ENCODE measurements around the gene CHKB. TPM values are rescaled to one million over a fixed set of nuclear protein-coding genes. Genes with fewer than 3 reads are reported as not detected.

CHKB gene
- total RNA-seq, 1 donor from 2014 or later, result 36.1 TPM

DNA sequence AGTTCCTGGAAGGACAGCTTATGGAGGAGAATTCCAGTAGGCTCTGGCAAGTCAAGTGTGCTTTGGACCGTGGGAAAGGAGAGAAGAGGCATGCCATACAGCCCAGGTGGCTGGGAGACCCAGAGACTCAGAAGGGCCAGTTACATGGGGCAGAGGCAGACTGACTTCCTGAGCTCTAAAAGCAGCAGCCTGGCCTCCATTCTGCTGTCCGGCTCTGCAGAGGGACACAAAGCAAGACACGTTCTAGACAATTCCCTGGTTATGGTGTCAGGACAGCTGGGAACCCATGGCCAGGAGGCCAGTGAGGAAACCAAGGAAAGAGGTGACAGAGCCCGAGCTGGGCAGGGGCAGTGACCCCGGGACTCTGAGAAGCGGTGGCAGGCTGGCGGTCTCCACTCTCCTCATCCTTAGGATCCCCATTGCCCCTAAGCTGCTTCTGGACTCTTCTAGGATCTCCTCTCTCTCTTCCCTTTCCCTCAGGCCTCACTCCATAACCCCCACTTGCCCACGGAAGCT, 7.2 kb downstream of the CHKB start:
- no peak overlapping the region for H2AFZ ChIP-seq (ENCODE audit: low read depth, low read length)
- H3K27ac Mint-ChIP-seq (ENCODE audit: unreplicated experiment), result no peak overlapping the region
- H3K36me3 ChIP-seq (ENCODE audit: insufficient read depth, low read length), result no peaks in the 10 kb centered on the region
- H3K9me3 Mint-ChIP-seq (ENCODE audit: unreplicated experiment), result no peaks in the 10 kb centered on the region
- H3K4me3 ChIP-seq (ENCODE audit: insufficient read depth, low read depth, low read length), result no peak overlapping the region
- H3K27me3 ChIP-seq (ENCODE audit: insufficient read depth, low read length), result peaks cover 8% of the 10 kb centered on the region
- TF ChIP-seq, protein P1, sequence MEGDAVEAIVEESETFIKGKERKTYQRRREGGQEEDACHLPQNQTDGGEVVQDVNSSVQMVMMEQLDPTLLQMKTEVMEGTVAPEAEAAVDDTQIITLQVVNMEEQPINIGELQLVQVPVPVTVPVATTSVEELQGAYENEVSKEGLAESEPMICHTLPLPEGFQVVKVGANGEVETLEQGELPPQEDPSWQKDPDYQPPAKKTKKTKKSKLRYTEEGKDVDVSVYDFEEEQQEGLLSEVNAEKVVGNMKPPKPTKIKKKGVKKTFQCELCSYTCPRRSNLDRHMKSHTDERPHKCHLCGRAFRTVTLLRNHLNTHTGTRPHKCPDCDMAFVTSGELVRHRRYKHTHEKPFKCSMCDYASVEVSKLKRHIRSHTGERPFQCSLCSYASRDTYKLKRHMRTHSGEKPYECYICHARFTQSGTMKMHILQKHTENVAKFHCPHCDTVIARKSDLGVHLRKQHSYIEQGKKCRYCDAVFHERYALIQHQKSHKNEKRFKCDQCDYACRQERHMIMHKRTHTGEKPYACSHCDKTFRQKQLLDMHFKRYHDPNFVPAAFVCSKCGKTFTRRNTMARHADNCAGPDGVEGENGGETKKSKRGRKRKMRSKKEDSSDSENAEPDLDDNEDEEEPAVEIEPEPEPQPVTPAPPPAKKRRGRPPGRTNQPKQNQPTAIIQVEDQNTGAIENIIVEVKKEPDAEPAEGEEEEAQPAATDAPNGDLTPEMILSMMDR (IDR thresholded peaks at IDR 0.05; ENCODE audit: insufficient read depth, low read depth, low read length), result no peak
- TF ChIP-seq EZH2 (IDR thresholded peaks at IDR 0.05; ENCODE audit: insufficient read depth, low read length), result no peak
- no peak overlapping the region for H3K9ac ChIP-seq (ENCODE audit: low read length)
- H3K9me3 ChIP-seq (ENCODE audit: insufficient read depth, low read depth, low read length), result no peaks in the 10 kb centered on the region
- no peak overlapping the region for H3K4me3 Mint-ChIP-seq (ENCODE audit: unreplicated experiment)
- H3K4me1 Mint-ChIP-seq (ENCODE audit: low read depth, unreplicated experiment), result peaks cover 1% of the 10 kb centered on the region
- H3K27me3 Mint-ChIP-seq (ENCODE audit: low read depth, unreplicated experiment), result no peaks in the 10 kb centered on the region
- DNase-seq (ENCODE audit: low read depth) (no peak), FAIRE-seq (no peak)
- H3K4me2 ChIP-seq (ENCODE audit: low read length), result no peak overlapping the region
- peaks cover 17% of the 10 kb centered on the region for H3K36me3 Mint-ChIP-seq (ENCODE audit: low read depth, unreplicated experiment)
- H4K20me1 ChIP-seq (ENCODE audit: insufficient read depth, low read length), result no peaks in the 10 kb centered on the region
- no peaks in the 10 kb centered on the region for H3K79me2 ChIP-seq (ENCODE audit: insufficient read depth, low read length)
- peaks cover 3% of the 10 kb centered on the region for H3K4me1 ChIP-seq (ENCODE audit: insufficient read depth, low read length)
- H3K27ac ChIP-seq (ENCODE audit: low read depth, low read length), result no peak overlapping the region

DNA sequence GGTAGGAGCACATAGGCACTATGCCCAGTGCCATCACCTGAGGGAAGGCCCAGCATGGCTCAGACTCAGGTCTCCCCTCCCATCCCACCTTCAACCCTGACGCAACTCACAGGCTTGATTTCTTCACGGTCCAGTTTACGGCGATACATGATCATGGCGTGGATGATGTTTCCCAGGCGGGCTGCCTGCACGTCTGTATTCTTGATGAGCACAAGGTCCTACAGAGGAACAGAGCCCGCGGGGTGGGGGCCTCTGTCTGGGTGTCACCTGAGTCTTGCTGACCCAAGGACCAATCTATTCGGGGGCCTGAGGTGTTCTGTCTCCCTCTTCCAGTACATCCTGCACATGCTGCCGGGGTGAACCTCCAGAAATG, 8.3 kb downstream of the CHKB start:
- Histone ChIP-seq H3K4me1 (ENCODE audit: insufficient read depth, low read length) (peaks cover 3% of the 10 kb centered on the region), H3K79me2 (ENCODE audit: insufficient read depth, low read length) (no peaks in the 10 kb centered on the region), H3K4me2 (ENCODE audit: low read length) (no peak overlapping the region), H3K9ac (ENCODE audit: low read length) (no peak overlapping the region), H3K9me3 (ENCODE audit: insufficient read depth, low read depth, low read length) (no peaks in the 10 kb centered on the region), H4K20me1 (ENCODE audit: insufficient read depth, low read length) (no peaks in the 10 kb centered on the region), H3K27me3 (ENCODE audit: insufficient read depth, low read length) (peaks cover 8% of the 10 kb centered on the region), H3K27ac (ENCODE audit: low read depth, low read length) (no peak overlapping the region), H2AFZ (ENCODE audit: low read depth, low read length) (no peak overlapping the region), H3K4me3 (ENCODE audit: insufficient read depth, low read depth, low read length) (no peak overlapping the region), H3K36me3 (ENCODE audit: insufficient read depth, low read length) (no peaks in the 10 kb centered on the region)
- Mint-ChIP-seq H3K9me3 (ENCODE audit: unreplicated experiment) (no peaks in the 10 kb centered on the region), H3K27me3 (ENCODE audit: low read depth, unreplicated experiment) (no peaks in the 10 kb centered on the region), H3K4me1 (ENCODE audit: low read depth, unreplicated experiment) (peaks cover 1% of the 10 kb centered on the region), H3K36me3 (ENCODE audit: low read depth, unreplicated experiment) (peaks cover 20% of the 10 kb centered on the region), H3K27ac (ENCODE audit: unreplicated experiment) (no peak overlapping the region), H3K4me3 (ENCODE audit: unreplicated experiment) (no peak overlapping the region)
- DNase-seq (ENCODE audit: low read depth) (no peak), FAIRE-seq (no peak)
- no peak for TF ChIP-seq EZH2 (IDR thresholded peaks at IDR 0.05; ENCODE audit: insufficient read depth, low read length)
- TF ChIP-seq, protein P1 (IDR thresholded peaks at IDR 0.05; ENCODE audit: insufficient read depth, low read depth, low read length), result no peak

DNA sequence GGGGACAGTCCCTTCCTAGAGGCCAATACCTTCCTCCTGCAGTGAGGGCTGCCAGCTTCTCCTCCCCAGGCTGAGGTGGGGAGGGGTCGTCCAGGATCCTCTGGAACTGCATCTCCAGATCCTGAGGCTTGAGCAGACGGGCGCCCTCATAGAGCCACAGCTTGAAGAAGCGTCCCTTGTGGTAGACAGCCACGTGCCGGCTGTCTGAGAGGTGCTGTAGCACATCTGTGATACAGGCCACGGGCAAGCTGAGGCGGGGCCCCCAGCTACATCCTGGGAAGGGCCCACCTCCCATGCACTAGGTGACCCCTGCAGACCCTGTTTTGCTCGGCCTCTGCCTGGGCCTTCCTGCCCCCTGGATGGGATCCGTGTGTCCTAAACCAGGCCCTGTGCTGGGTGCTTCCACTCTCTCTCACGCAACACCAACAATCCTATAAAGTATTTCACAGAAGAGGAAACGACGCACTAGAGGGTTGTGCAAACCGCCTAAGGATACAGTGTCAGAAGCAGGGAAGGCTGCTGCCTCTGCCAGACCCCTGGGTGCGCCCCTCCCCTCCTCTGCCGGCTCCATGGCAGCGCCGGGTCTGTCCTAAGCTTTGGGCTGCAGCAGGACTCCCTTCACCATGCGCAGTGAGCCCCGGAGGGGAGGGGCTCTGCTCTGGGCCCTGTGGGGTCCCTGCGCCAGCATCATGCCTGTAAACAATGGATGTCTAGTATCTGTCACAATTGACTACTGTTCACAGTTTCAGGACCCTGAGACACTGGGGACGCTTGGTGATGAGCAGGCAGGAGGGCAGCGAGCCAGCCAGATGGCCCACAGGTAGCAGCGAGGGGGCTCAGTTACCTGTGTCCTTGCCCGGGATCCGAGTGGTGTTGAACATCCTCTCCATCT, 8.9 kb downstream of the CHKB start:
- TF ChIP-seq, protein P1 (IDR thresholded peaks at IDR 0.05; ENCODE audit: insufficient read depth, low read depth, low read length), result no peak
- TF ChIP-seq EZH2 (IDR thresholded peaks at IDR 0.05; ENCODE audit: insufficient read depth, low read length), result no peak
- peaks cover under 1% of the 10 kb centered on the region for H3K4me1 Mint-ChIP-seq (ENCODE audit: low read depth, unreplicated experiment)
- Histone ChIP-seq H3K79me2 (ENCODE audit: insufficient read depth, low read length) (no peaks in the 10 kb centered on the region), H3K4me3 (ENCODE audit: insufficient read depth, low read depth, low read length) (no peak overlapping the region), H3K9me3 (ENCODE audit: insufficient read depth, low read depth, low read length) (no peaks in the 10 kb centered on the region), H3K36me3 (ENCODE audit: insufficient read depth, low read length) (no peaks in the 10 kb centered on the region), H3K27me3 (ENCODE audit: insufficient read depth, low read length) (peaks cover 8% of the 10 kb centered on the region), H2AFZ (ENCODE audit: low read depth, low read length) (no peak overlapping the region), H4K20me1 (ENCODE audit: insufficient read depth, low read length) (no peaks in the 10 kb centered on the region), H3K9ac (ENCODE audit: low read length) (no peak overlapping the region), H3K4me1 (ENCODE audit: insufficient read depth, low read length) (peaks cover 3% of the 10 kb centered on the region), H3K4me2 (ENCODE audit: low read length) (no peak overlapping the region), H3K27ac (ENCODE audit: low read depth, low read length) (no peak overlapping the region)
- no peak overlapping the region for H3K27ac Mint-ChIP-seq (ENCODE audit: unreplicated experiment)
- H3K4me3 Mint-ChIP-seq (ENCODE audit: unreplicated experiment), result no peak overlapping the region
- FAIRE-seq (no peak), DNase-seq (ENCODE audit: low read depth) (no peak)
- H3K9me3 Mint-ChIP-seq (ENCODE audit: unreplicated experiment), result no peaks in the 10 kb centered on the region
- no peaks in the 10 kb centered on the region for H3K27me3 Mint-ChIP-seq (ENCODE audit: low read depth, unreplicated experiment)
- peaks cover 24% of the 10 kb centered on the region for H3K36me3 Mint-ChIP-seq (ENCODE audit: low read depth, unreplicated experiment)
